Frontal cortex (tissue), 4 donors: ENCODE data around the gene SERPINA4. TPM values are rescaled to one million over a fixed set of nuclear protein-coding genes. Genes with fewer than 3 reads are reported as not detected.

Experiments used
- DNase-seq, 2 donors: peaks; one replicate each; pipeline ENCODE4 v3.0.0; 2012; ENCODE audit warnings: low spot score in 2 of 2
- FAIRE-seq: peaks from 2 replicates; lab custom pipeline; 2012; peaks lifted over from hg19 to GRCh38; lab: Jason Lieb, UNC
- total RNA-seq: library from RNA; depleted of rRNA; stranded (reverse); fragments of >200 nt; gene quantifications from one replicate; pipeline ENCODE4 v1.2.3, GENCODE V29; 2014
- donor health status: control.
- donor health status: control.
- donor health status: control.

Gene SERPINA4, protein sequence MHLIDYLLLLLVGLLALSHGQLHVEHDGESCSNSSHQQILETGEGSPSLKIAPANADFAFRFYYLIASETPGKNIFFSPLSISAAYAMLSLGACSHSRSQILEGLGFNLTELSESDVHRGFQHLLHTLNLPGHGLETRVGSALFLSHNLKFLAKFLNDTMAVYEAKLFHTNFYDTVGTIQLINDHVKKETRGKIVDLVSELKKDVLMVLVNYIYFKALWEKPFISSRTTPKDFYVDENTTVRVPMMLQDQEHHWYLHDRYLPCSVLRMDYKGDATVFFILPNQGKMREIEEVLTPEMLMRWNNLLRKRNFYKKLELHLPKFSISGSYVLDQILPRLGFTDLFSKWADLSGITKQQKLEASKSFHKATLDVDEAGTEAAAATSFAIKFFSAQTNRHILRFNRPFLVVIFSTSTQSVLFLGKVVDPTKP
- not detected for total RNA-seq

GRCh38 chr14:94560751-94561655 lies at the start of gene SERPINA4:
Gene SERPINA4, plus strand, starts transcription at chr14:94561442. Its CDS starts 2,041 bp downstream, at chr14:94563483.
- FAIRE-seq (no peak), DNase-seq (no peak)

- no peak for DNase-seq
- no peak for FAIRE-seq
Measured at GRCh38 chr14:94514351-94514750, 46.9 kb upstream of the SERPINA4 start.

DNA sequence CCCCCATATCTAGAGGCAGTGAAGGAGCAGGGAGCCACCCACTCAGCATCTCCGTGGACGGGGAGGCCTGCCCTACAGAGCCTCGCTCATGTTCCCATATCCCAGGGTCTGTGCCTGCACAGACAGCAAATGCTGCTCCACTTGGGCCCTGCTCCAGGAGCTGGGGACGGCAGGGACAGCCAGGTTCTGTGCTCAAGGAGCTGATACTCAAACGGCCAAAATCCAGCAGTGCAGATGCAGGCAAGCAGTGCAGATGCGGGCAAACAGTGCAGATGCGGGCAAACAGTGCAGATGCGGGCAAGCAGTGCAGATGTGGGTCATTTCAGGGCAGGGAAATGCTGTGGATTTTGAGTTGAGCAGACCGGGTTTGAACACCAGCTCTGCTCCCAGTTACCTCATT lies 45.8 kb upstream of the SERPINA4 start:
- DNase-seq (no peak), FAIRE-seq (no peak)

DNA sequence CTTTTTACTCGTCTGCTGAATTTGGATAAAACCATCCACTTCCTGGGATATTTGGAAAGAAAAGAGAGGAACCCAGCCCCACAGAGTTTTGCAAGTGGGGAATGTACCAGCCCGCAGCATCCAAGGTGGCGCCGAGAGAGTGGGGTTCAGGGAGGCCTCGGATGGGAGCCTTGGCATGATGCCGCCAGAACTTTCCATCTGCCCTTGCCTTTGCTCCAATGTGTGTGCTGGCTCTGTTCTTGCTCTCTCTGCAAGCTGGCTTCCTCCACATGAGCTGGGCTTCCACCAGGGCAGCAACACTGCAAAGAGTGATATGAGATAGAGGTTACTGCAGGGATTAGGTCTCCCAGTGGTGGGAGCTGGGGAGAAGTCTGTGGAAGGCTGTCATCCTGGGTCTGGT lies 45.4 kb upstream of the SERPINA4 start:
- DNase-seq, result no peak
- FAIRE-seq, result no peak

DNA sequence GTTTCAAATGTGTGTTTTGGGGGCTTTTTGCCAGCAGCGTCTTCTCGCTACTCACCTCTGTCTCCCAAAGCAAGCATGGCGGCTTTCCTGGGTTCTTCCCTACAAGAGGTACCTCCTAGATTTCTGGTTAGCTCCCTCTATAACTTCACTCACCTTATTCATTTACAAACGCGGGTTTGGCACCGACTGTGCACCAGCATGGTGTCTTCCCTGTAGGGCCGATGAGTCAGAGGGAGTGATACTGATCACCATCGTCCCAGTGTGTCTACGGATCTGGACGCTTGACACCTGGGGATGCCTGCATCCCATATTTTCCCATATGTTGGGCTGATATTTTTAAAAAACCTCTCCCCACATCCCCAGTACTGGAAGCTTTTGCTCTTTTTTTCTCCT lies 44.0 kb upstream of the SERPINA4 start:
- FAIRE-seq, result no peak
- DNase-seq, result no peak

GRCh38 chr14:94517641-94518257 lies 43.5 kb upstream of the SERPINA4 start:
- no peak for FAIRE-seq
- no peak for DNase-seq

- no peak for DNase-seq
- no peak for FAIRE-seq
Measured at GRCh38 chr14:94521375-94522114, 39.7 kb upstream of the SERPINA4 start.

GRCh38 chr14:94522115-94522724 lies 39.0 kb upstream of the SERPINA4 start:
- FAIRE-seq, result no peak
- DNase-seq, result no peak

DNA sequence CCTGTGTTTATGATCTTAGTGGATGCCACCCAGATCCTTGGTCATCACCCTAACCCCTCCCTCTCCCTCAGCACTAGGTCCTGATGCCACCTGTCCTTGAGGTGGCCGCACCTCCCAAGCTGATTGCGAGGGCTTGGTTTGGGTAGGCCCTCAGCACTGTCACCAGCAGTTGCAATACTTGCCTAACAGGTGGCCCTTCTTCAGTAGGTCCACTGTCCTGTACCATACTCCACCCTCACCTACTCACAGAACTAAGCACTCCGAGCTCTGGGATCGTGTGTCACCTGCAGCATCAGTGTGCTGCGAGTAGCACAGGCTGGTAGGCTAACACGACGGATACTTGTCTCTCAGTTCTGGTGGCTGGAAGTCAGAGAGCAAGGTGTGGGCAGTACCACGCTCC lies 38.0 kb upstream of the SERPINA4 start:
- DNase-seq, result no peak
- no peak for FAIRE-seq

- FAIRE-seq, result no peak
- no peak for DNase-seq
Measured at GRCh38 chr14:94524093-94524492, 37.1 kb upstream of the SERPINA4 start.

DNA sequence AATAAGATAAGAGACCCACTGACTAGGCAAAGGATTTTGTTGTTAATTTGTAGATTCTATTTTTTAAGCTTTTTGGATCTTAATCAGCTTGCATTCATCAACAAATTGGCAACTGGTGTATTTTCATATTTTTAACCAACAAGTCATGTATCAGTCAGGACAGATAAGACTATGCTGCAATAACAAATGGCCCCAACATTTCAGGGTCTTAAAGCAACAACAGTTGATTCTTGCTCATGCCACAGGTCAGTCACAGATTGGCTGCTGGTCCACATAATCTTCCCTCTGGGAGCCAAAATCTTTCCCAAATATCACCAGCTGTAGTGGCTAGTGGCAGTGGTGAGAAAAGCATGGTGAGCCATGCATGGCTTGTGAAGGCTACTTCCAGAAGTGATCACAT lies 30.1 kb upstream of the SERPINA4 start:
- DNase-seq, result no peak
- no peak for FAIRE-seq

DNA sequence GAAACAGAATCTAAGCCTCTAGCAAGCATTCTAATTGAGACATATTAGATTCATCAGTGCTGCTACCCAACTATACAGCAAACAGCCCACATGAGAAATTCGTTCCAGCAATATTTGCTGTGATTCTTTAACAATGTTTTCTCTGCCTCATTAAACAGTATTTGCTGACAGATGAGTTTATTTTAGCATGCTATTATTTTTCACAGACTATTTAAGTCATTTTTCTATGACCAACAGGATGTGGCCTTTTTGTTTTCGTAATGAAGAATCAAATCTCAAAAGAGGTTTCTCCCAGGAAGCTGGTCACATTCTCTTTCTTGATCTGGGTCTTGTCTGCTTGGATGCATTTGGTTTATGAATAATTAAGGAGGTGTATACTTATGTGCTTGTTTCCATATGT lies 28.8 kb upstream of the SERPINA4 start:
- FAIRE-seq, result no peak
- DNase-seq, result no peak

DNA sequence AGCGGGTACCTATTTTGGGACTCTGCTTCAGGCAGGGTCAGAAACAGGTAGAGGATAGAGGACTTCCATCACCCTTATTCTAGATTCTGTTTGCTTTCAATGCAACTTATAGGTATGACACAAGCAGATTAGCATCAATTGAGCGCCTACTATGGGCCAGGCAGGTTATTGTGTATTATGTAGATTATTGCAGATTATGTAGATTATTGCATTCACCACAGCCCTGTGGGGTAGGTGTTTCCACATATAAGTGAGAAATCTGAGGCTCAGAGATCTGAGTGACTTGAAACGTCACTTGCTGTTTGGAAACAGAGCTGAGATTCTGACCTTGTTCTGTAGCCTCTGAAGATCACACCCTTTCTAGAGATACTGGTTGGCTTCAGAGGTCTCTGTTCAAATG lies 25.7 kb upstream of the SERPINA4 start:
- FAIRE-seq, result no peak
- no peak for DNase-seq

GRCh38 chr14:94536836-94537235 lies 24.4 kb upstream of the SERPINA4 start:
- DNase-seq (no peak), FAIRE-seq (no peak)

DNA sequence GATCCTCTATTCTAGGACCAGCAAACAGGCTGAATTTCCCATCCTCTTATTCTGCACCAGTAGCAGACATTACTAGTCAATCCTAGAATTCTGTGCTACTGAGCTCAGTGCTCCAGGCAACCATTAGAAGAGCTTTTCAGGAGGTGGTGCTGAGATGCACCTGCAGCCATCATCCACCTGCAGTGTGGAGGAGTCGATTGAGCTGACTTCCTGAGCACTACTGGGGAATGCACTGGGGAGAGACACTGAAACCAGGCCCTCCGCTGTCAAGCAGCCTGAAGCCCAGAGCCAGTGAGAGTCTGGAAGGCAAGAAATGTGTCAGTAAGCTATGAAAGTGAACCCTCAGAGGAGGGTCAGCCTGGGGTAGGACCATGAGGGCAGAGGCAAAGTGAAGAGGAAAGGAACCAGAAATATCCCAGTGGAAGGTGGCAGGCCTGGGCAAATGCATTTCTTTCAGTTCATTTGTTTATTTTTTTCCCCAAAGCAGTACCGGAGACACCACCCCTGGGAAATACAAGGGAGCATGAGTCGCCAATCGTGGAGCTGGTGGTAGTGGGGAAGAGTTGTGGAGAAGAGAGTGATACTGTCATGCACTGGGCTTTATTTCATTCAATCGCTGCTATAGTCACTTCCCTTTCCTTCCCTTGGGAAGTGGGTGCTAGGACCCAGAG lies 23.0 kb upstream of the SERPINA4 start:
- FAIRE-seq, result no peak
- no peak for DNase-seq

DNA sequence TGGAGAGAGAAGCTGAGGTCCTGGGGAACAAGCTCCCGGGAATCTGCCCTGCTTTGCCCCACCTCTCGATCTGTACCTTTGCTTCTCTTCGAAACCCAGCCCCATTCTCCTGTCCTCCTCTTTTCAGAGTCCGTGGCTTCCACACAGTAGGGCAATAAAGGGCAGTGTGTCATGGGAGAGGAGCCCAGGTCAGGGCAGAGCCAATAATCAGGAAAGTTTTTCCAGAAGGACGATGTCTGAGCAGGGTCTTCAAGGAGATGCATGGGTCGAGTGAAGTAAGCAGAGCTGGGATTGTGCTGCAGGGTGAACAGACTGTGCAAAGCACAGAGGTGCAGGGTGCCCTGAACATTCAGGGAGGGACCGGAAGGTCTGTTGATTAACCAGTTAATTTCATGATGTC lies 22.1 kb upstream of the SERPINA4 start:
- DNase-seq (no peak), FAIRE-seq (no peak)

- DNase-seq, result no peak
Measured at GRCh38 chr14:94540031-94540794, 21.0 kb upstream of the SERPINA4 start.

More at GRCh38 chr14:94540031-94540794, 21.0 kb upstream of the SERPINA4 start:
- FAIRE-seq, result no peak
